Kidney (tissue), 14 donors: ENCODE data around the gene SLC38A8. TPM values are rescaled to one million over a fixed set of nuclear protein-coding genes. Genes with fewer than 3 reads are reported as not detected.

Experiments used
- DNase-seq, 5 donors: peaks; one replicate each; pipeline ENCODE4 v3.0.0-alpha.2; 2013 to 2020
- FAIRE-seq: peaks from 2 replicates; lab custom pipeline; 2012; peaks lifted over from hg19 to GRCh38; lab: Jason Lieb, UNC
- H3K27ac ChIP-seq, 2 donors: one replicate each; pipeline ENCODE4 v1.7.0; 2013; ENCODE audit warnings: low read depth in 2 of 2, low read length in 2 of 2, inconsistent platforms in 1 of 2
- H3K27me3 ChIP-seq: one replicate; pipeline ENCODE4 v1.7.1; 2013; ENCODE audit warnings: low read length, inconsistent platforms; ENCODE audit not compliant: control insufficient read depth, insufficient read depth
- H3K36me3 ChIP-seq, 3 donors: one replicate each; pipeline versions ENCODE4 v1.7.0 to v1.7.1; 2013; ENCODE audit warnings: low read length in 3 of 3, control low read depth in 1 of 3, inconsistent platforms in 1 of 3; ENCODE audit not compliant: insufficient read depth in 3 of 3, control insufficient read depth in 2 of 3
- H3K4me1 ChIP-seq, 3 donors: one replicate each; pipeline versions ENCODE4 v1.7.0 to v1.7.1; 2013; ENCODE audit warnings: low read length in 3 of 3, inconsistent platforms in 1 of 3, low read depth in 1 of 3; ENCODE audit not compliant: control insufficient read depth in 2 of 3, insufficient read depth in 2 of 3
- H3K4me3 ChIP-seq, 3 donors: one replicate each; pipeline versions ENCODE4 v1.7.0 to v1.8.1; 2013; ENCODE audit warnings: low read length in 3 of 3, control low read depth in 1 of 3, inconsistent platforms in 1 of 3
- H3K9ac ChIP-seq, 3 donors: one replicate each; pipeline versions ENCODE4 v1.7.0 to v1.7.1; 2013; ENCODE audit warnings: low read length in 3 of 3, control low read depth in 1 of 3, inconsistent platforms in 1 of 3
- H3K9me3 ChIP-seq, 3 donors: one replicate each; pipeline versions ENCODE4 v1.7.0 to v1.7.1; 2013; ENCODE audit warnings: low read length in 3 of 3, control low read depth in 1 of 3, inconsistent platforms in 1 of 3; ENCODE audit not compliant: control insufficient read depth in 2 of 3, insufficient read depth in 1 of 3
- intact Hi-C: fragments of 100-400 bp; cut with DNase I; formaldehyde crosslinking; loops from one replicate; pipeline ENCODE4 v1.11.1; 2022
- polyA plus RNA-seq: library from polyadenylated mRNA; stranded (reverse); fragments of 350-450 nt; fragmentation: Illumina TruSeq; extraction: RNeasy Lipid Tissue Mini Kit (QIAGEN cat#74804); gene quantifications from one replicate; pipeline ENCODE4 v1.2.3, GENCODE V29; 2014; ENCODE audit warnings: low read depth, low replicate concordance; ENCODE audit not compliant: insufficient read depth
- total RNA-seq: library from RNA; stranded (reverse); fragmentation: NEBNext Ultra II Directional; extraction: Animal tissue kit (Norgen Biotek cat#: 25700); gene quantifications from one replicate; pipeline ENCODE4 v1.2.1, GENCODE V29; 2021
- TF ChIP-seq, protein P1 (sequence below): IDR thresholded peaks from 3 replicates; pipeline ENCODE4 v1.5.1; 2012; ENCODE audit warnings: mild to moderate bottlenecking, moderate library complexity, borderline replicate concordance; ENCODE audit not compliant: insufficient read depth; ENCODE audit errors: extremely low read depth
- donor health status: control.
- donor health status: control.
- donor health status: control.
- donor health status: control.
- donor health status: control.
- donor health status: DM: yes; HTN: yes; CAD: no.
- donor health status: Normal renal cell carcinoma (clear cell type).

The SLC38A8 gene
- total and polyA plus RNA-seq, 2 donors from 2014 or later, result 0.30 TPM; not detected in 1

GRCh38 chr16:84034516-84034915, 8.1 kb downstream of the SLC38A8 start:
- Histone ChIP-seq H3K9ac (no peak overlapping the region), H3K36me3 (no peaks in the 10 kb centered on the region), H3K4me1 (no peaks in the 10 kb centered on the region), H3K4me3 (no peak overlapping the region), H3K27me3 (no peaks in the 10 kb centered on the region), H3K27ac (no peak overlapping the region), H3K9me3 (peaks cover 0 to 8% (median 0%) of the 10 kb centered on the region in 3 donors)
- intact Hi-C loops, result no loop called here
- TF ChIP-seq, protein P1, sequence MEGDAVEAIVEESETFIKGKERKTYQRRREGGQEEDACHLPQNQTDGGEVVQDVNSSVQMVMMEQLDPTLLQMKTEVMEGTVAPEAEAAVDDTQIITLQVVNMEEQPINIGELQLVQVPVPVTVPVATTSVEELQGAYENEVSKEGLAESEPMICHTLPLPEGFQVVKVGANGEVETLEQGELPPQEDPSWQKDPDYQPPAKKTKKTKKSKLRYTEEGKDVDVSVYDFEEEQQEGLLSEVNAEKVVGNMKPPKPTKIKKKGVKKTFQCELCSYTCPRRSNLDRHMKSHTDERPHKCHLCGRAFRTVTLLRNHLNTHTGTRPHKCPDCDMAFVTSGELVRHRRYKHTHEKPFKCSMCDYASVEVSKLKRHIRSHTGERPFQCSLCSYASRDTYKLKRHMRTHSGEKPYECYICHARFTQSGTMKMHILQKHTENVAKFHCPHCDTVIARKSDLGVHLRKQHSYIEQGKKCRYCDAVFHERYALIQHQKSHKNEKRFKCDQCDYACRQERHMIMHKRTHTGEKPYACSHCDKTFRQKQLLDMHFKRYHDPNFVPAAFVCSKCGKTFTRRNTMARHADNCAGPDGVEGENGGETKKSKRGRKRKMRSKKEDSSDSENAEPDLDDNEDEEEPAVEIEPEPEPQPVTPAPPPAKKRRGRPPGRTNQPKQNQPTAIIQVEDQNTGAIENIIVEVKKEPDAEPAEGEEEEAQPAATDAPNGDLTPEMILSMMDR, result no peak
- no peak for DNase-seq
- FAIRE-seq, result no peak

DNA sequence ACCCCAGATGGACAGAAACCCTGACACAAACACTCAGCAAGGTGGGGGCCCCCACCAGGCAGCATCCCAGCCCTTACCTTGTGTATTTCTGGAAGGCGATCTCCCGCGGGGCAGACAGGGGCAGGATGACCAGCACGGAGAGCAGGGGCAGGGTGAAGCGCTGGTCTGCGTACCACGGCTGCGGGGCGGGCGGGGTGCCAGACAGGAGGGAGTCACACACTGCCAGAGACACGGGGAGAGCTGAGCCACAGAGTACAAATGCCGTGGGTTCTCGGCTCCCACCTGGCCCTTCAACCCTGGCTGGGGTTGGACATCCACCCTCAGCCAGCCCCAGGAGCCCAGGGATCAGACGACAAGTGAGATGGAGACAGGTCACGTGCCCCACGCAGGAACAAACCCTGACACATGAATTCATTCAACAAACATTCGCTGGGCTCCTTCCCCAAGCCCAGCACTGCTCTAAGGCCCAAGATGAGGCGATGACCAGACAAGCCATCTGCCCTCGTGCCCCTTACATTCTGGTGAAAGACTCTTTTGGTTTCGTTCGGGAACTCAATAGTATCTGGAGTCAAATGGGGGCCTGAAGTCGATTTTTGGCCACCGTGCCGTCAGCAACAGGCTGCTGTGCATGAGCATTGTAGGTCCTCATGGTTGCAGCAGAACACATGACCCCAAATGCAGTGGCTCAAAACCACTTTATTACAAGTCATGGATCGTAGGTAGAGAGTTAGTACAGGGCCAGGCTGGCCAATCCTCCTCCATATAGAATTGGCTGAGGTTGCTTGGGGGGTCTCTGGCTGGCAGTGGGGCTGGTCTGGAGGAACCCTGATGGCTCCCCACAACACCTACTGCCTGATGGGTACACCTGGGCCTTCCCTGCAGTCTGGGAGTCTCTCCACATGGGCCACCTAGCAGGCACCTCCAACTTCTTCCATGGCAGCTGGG, 9.1 kb downstream of the SLC38A8 start:
- Histone ChIP-seq H3K4me3 (no peak overlapping the region), H3K9ac (no peak overlapping the region), H3K9me3 (peaks cover 0 to 8% (median 0%) of the 10 kb centered on the region in 3 donors), H3K27ac (no peak overlapping the region), H3K27me3 (no peaks in the 10 kb centered on the region), H3K36me3 (no peaks in the 10 kb centered on the region), H3K4me1 (no peaks in the 10 kb centered on the region)
- intact Hi-C loops, result no loop called here
- DNase-seq (no peak), FAIRE-seq (no peak)
- TF ChIP-seq, protein P1, result no peak

DNA sequence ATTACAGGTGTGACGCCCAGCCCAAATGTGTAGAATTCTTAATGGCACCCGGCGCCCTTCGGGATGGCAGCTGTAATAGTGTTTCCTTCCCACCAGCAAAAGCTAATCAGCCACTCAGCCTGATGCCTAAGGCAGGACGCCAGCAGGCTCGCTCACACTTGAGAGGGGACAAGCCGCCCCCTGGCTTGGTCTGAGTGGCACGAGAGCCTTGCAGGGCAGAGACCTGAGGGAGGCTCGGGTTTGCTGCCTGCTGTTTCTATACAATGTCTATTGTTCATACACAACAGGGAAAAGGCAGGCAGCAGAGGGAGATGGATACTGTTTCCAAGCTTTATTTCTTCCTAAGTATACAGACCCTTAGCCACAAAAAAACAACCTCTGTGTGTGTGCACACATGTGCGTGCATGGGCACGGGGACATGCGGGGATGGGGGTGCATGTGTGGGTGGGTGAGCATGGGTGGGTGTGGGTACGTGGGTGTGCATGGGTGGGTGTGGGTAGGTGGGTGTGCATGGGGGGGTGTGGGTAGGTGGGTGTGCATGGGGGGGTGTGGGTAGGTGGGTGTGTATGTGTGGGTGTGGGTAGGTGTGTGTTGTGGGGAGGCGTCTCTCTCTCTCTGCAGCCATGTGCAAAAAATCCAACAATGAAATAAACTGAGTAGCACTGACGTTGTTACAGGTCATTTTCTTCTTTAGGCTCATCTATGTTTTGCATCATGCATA, 10.0 kb downstream of the SLC38A8 start:
- Histone ChIP-seq H3K27me3 (no peaks in the 10 kb centered on the region), H3K9ac (no peak overlapping the region), H3K4me3 (no peak overlapping the region), H3K4me1 (no peaks in the 10 kb centered on the region), H3K9me3 (peaks cover 0 to 8% (median 0%) of the 10 kb centered on the region in 3 donors), H3K36me3 (no peaks in the 10 kb centered on the region), H3K27ac (no peak overlapping the region)
- DNase-seq, result no peak
- TF ChIP-seq, protein P1, result no peak
- FAIRE-seq, result no peak
- intact Hi-C loops, result no loop called here
